GM18526 (cell line): ENCODE data around the gene OMD.

Experiments used
- POLR2A ChIP-seq: IDR thresholded peaks from 3 replicates; pipeline ENCODE4 v1.6.1; 2011; ENCODE audit not compliant: insufficient read length; ENCODE audit errors: extremely low read depth

Gene OMD

GRCh38 chr9:92429836-92430235 is 5.6 kb upstream of the OMD start:
- TF ChIP-seq POLR2A = no peak

GRCh38 chr9:92426501-92427145 is 2.4 kb upstream of the OMD start:
- no peak for TF ChIP-seq POLR2A

GRCh38 chr9:92425474-92425873 is 1.2 kb upstream of the OMD start:
- TF ChIP-seq POLR2A = no peak

- TF ChIP-seq POLR2A = no peak
Observed at GRCh38 chr9:92423612-92424011, 659 bp downstream of the OMD start.

- no peak for TF ChIP-seq POLR2A
Observed at GRCh38 chr9:92422611-92423338, 1.5 kb downstream of the OMD start.

GRCh38 chr9:92414566-92414965 is 9.7 kb downstream of the OMD start:
- TF ChIP-seq POLR2A = no peak

- no peak for TF ChIP-seq POLR2A
Observed at GRCh38 chr9:92408747-92409478, 15.4 kb downstream of the OMD start.

GRCh38 chr9:92407818-92408217 is 16.5 kb downstream of the OMD start:
- TF ChIP-seq POLR2A = no peak

GRCh38 chr9:92406477-92406876 is 17.8 kb downstream of the OMD start:
- no peak for TF ChIP-seq POLR2A

GRCh38 chr9:92405818-92406217 is 18.5 kb downstream of the OMD start:
- TF ChIP-seq POLR2A = no peak

- no peak for TF ChIP-seq POLR2A
Observed at GRCh38 chr9:92404042-92404836, 20.0 kb downstream of the OMD start, which contains the start of gene OGN. OGN (minus strand) TSS chr9:92404578; CDS start chr9:92403407, 1,171 bp downstream.

- TF ChIP-seq POLR2A = no peak
Observed at GRCh38 chr9:92402826-92403745, 21.2 kb downstream of the OMD start.

GRCh38 chr9:92402360-92402759 is 21.9 kb downstream of the OMD start:
- TF ChIP-seq POLR2A = no peak

- TF ChIP-seq POLR2A = no peak
Observed at GRCh38 chr9:92397853-92398252, 26.4 kb downstream of the OMD start.
